IPS DF 4.7 (cell line): ENCODE data around the gene ZNF619.
"Not testable (repeated sequence)": the region's sequence is repeated elsewhere in the genome, so short reads cannot be mapped to it uniquely, and the experiment has no call there.

Experiments
- DNase-seq: peaks from one replicate; pipeline ENCODE4 v3.0.0-alpha.2; 2013; ENCODE audit warnings: low spot score; ENCODE audit errors: extremely low read depth

Gene ZNF619

DNA sequence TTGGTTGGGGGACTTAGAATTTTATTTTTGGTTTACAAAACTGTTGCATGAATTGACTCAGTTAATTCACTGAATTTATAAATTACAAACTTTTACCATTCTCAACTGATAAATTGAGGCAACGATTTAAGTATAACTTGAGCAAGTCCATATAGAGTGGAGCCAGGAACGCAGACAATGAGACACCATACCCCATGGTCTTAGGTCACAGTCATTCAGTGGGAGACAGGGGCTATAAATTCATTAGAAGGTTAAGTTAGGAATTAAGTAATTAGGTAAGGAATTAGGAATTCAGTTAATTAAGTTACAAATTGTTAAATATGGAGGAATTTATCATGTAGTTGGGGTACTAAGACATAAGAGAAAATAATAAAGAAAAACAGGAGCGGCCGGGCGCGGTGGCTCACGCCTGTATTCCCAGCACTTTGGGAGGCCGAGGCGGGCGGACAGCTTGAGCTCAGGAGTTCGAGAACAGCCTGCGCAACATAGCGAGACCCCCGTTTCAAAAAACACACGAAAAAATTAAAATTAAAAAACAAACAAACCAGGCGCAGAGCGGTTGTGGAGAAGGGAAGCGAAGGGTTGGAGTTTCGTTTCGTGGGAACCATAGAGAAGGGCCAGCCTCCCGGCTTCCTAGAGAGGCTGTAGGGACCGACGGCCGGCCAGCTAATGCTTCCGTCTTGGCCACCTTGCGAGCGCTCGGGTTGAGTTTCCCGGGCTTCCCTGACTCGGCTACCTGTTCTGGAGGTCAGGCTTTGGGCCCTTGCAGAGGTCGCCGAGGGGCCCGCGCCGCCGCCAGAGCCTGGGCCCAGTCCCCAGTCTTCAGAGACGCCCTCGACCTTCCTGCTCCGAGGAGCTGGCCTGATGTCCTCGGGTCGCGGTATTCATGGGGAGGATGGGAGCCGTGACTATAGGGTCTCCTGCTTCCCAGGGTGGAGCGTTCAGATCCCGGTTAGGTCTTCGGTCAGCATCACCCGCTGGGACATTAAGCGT lies at the start of gene ZNF619:
Gene ZNF619 (plus strand): TSS at position 645 of the 993 bp plus-strand sequence. CDS start 858 bp downstream, outside the sequence.
- no peak for DNase-seq

DNA sequence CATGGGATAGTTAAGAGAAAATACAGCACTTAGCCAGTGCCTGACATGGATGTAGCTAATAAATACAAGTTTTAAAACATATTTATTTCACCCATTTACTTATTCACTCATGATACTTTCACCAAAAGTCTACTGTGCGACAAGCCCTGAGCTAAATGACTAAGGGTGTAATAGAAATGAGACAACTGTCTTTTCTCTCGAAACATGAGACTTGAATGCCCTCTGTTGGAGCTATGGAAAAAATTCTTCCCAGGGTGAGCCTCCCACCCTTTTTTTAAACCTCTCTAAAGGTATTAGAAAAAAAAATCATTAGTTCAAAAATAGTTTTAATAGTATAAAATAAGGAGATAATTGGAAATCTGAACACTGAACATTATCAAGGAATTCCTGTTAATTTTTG lies 44.1 kb upstream of the ZNF619 start:
- no peak for DNase-seq

DNA sequence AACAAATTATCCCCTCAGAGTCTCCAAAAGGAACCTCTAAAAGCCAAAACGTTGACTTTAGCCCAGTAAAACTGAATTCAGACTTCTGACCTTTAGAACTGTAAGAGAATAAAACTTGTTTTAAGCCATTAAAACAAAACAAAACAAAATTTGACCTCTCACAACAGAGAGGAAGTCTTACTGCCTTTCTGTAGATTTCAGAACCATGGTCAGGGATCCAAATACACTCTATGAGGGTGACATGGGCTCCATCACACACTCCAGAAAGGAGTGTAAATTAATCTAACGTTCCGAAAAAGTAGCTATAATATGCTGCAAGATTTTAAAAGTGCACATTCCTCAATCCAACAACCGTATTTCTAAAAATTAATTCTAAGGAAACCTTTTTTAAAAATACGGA lies 39.0 kb upstream of the ZNF619 start:
- DNase-seq = no peak

DNA sequence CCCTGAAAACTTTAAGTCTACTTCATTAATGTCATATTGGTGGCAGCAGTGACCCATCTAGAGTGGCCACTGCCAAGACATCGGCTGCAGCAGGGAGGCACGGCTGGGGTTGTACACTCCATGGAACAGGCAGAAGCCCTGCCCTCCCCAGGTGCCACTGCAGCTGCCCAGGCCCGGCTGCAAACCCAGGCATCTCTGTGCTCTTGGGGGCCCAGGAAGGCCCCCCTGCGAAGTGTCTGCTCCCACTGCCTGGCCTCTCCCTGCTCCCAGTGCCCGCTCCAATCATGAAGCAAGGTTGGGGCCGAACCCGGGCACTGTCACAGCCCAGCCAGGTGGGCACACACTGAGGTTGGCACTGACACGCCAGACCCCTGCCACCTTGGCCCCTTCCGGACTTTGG lies 31.9 kb upstream of the ZNF619 start:
- no peak for DNase-seq

DNA sequence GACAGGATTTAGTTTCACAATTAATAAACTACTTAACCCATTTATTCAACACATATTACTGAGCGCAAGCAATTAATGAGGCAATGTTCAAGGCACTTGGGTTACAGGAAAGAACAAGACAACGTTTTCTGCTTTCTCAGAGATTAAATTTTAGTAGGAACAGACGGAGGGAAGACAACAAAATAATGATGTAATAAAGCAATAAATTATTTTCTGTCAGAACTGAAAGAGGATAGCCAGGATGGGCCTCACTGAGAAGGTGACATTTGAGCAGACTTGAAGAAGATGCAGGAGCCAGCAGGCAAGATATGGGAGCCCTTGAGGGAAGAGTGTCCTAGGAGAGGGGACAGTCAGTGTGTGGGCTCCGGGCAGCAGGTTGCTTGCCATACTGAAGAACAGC lies 31.0 kb upstream of the ZNF619 start:
- no peak for DNase-seq

DNA sequence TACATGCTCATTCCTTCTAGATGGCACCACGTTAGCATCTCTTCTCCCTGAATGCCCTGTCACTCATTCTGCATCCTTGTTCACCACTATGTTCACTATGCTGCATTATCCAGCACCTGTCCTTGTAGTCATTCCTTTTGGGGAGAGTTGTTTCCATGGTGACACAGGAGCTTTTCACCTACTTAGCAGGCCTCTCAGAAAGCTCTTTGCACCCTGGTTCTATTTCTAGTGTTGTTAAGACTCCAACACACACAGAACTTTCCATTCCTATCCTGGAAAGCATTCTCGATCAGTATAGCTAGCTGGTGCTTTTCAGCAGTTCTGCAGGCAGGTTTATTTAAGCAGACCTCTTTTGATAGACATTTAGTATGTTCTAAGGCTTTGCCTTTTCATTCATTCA lies 26.5 kb upstream of the ZNF619 start:
- no peak for DNase-seq

DNA sequence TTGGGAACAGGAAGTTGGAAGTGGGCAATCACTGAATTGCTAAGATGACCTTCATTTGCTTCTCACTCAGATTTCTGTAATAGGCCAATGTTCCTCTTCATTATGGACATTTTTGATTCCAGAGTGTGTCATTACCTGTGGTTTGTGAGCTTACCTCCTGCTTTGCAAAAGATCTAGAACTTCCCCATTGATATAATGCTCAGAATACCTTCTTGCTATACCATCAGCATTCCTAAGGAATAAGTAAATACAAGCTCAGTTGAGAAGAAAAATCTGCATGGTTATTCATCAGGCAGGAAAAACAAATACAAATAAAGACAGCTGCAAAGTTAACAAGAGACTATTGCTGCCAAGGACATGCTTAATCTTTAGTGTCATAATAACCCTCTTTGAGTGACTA lies 25.4 kb upstream of the ZNF619 start:
- DNase-seq = no peak

DNA sequence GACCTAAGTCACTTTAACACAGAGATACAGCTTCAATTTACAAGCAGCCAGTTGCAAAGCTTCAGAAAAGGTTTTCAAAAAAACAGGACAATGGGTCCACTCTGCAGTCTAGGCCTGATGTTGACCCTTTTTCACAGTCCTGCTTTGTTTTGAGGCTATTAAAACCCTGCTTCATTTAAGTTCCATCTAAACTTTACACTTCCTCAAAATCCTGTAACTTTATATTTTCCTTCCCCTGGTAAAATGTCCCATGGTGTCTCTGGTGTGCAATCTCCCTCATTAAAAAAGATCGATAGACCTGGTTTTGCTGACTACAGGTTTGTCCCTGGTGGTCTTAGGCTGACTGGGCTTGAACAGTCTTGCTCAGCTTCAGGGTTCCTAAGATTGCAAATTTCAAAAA lies 24.9 kb upstream of the ZNF619 start:
- no peak for DNase-seq

DNA sequence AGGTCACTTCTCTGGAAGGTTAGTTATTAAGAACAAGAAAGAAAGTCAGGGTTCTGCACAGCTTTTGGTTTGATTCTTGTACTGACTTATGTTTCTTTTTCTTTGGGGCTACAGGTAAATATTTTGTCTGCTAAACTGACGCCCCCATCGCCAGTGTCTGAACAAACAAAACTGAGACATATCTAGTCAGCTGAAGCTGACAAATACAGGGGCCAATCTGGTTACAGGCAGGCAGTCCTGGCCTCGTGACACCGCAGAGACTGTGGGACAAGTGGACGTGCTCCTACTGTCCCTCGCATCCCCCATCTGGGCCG lies 24.4 kb upstream of the ZNF619 start:
- no peak for DNase-seq

DNA sequence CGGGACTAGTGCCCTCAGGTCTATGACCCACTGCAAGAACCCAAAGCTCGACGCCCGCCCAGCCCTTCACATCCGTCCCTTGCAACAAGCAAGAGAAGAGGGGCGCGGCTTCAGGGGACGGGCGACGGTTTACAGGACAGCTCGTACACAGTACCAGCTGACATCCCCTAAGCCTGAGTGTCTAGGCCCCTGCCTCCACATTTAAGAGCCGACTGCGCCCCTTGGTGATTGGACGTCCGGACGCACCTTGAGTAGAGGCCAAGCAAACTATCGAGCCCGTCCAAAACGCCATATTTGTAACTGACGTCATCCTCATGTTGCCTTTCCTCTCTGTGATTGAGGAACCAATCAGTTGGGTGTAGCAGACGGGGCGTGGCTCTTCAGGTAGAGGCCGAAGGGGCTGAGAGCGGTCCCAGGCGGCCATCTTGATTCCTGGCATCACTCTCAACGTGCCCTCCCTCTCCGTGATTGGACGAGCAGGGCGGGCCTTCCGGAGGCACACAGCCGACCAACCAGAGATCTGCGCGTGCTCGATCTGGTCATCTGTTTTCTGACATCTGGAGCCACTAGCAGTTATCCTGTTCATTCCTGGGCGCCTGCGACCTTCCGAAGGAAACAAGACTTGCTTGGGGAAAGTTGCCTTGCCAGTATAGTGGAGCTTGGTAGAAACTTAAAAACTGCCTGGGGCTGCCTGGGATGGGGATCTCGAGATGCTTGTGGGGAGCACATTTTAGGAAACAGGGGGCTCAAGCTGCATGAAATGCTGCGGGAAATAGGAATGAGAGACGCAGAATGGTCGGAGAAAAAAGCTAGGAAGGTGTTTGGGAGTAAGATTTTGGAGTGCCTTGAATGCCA lies 23.8 kb upstream of the ZNF619 start:
- DNase-seq = peak; percentile 97

DNA sequence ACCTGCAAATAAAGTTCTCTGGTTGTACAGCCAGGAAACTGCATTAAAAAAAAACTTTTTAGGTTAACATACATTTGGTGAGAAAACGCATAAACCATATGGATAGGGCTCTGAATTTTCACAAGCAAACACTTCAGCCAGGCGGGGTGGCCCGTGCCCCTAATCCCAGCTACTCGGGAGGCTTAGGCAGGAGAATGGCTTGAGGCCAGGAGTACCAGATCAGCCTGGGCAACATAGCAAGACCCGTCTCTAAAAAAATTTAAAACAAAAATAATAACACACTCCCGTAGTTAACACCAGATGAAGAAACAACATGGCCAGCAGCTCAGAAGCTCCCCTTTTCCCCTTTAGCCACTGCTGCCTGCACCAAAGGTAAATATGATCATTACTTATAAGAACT lies 23.0 kb upstream of the ZNF619 start:
- DNase-seq = no peak

DNA sequence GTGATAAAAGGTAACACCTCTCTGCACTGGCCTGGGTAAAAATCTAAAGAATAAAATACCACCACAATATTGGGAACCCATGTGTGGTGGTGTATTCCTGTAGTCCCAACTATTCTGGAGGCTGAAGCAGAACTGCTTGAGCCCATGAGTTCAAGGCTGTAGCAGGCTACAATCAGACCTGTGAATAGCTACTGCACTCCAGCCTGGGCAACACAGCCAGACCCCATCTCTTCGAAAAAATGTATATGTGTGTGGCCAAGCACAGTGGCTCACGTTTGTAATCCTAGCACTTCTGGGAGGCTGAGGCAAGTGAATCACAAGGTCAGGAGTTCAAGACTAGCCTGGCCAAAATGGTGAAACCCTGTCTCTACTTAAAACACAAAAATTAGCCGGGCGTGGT lies 21.6 kb upstream of the ZNF619 start:
- DNase-seq = no peak

DNA sequence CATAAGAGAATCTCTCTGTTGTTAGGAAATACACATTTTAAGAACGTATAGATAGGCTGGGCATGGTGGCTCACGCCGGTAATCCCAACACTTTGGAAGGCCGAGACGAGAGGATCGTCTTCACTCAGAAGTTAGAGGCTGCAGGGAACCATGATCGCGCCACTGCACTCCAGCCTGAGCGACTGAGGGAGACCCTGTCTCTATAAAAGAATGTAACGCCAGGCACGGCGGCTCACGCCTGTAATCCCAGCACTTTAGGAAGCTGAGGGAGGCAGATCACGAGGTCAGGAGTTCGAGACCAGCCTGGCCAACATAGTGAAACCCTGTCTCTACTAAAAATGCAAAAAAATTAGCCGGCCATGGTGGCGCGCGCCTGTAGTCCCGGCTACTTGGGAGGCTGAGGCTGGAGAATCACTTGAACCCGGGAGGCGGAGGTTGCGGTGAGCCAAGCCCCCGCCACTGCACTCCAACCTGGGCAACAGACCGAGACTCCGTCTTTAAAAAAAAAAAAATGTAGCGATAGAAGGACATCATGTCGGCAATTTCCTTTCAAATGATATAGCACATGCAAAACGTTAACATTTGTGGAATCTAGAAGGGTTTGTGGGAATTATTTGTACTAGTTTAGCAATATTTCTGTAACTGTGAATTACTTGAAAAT lies 20.5 kb upstream of the ZNF619 start:
- DNase-seq = no peak

DNA sequence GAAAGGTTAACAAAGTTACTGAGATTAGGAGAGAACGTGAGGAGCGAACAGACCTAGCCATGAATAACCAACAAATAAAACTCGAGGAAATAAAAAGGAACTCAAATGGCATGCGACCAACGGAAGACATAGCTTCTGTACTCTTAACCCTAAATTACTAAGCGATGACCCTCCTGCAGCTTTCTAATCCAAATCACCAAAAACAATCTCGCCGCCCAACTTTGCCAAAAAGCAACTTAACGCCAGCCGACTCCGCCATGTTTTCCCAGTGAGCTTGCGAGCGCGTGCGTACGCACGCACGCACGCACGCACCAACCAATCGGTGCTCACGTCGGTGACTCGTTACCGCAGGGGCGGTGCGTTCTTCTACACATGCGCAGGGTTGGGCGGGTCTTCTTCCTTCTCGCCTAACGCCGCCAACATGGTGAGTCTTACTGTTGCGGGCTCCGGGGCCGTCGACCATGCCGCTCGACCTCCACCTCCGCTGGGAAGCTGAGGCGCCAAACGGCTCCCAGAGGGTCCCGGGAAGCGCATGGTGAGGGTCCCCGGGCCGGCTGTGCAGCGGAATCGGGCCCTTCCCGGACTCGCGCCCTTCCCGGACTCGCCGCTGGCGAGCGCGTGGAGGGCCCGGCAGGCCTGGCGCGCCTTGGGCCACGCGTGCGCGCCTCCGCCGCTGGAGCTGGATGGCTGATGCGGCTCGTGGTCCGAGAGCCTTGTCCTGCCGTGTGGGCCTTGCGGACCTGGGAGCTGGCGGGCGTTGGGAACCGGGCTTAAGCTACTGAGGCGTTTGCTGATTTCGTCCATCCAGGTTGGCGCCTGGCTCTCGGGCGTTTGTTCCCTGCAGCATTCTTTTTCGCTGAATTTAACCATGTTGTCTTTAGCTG lies 19.7 kb upstream of the ZNF619 start, which contains the start of gene RPL14:
Gene RPL14 (plus strand): TSS at position 400 of the 884 bp plus-strand sequence. CDS start 133 bp downstream, at position 533.
- peak; percentile 64 for DNase-seq

DNA sequence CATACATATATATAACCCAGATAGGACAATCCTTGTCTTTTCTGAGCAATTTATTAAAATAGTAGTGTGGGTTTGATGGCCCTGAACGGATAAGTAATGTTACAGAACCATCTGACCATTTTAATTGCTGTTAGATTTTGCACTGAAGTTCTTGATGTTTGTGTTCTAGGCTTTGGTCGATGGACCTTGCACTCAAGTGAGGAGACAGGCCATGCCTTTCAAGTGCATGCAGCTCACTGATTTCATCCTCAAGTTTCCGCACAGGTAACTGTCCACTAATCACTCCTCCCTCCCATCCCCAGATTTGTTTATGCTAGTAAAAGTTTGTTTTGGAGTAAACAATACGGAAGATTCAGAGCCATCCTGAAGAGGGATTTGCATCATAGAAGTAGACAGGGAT lies 18.4 kb upstream of the ZNF619 start:
- DNase-seq = no peak

DNA sequence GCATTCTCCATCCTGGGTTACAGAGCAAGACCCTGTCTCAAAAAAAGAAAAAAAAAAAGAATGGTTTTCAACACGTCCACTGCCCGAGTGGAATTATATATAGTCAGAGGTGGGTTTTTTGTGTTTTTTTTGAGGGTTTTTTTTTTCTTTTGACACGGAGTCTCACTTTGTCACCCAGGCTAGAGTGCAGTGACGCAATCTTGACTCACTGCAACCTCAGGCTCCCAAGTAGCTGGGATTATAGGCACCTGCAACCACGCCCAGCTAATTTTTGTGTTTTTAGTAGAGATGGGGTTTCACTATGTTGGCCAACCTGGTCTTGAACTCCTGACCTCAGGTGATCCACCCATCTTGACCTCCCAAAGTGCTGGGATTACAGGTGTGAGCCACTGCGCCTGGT lies 16.4 kb upstream of the ZNF619 start:
- not testable (repeated sequence) for DNase-seq

DNA sequence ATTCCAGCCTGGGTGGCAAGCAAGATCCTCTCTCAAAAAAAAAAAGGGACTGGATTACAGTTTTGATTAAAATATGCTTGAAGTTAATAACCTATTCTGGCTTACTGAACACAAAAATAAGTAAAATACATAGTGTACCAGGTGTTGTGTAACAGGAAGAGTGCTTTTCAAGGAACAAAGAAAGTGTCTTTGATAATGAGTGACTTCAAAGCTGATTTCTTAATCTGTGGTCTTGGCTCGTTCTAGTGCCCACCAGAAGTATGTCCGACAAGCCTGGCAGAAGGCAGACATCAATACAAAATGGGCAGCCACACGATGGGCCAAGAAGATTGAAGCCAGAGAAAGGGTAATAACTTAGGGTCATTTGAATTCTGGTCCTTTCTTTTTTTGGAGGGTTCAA lies 15.8 kb upstream of the ZNF619 start:
- DNase-seq = no peak

DNA sequence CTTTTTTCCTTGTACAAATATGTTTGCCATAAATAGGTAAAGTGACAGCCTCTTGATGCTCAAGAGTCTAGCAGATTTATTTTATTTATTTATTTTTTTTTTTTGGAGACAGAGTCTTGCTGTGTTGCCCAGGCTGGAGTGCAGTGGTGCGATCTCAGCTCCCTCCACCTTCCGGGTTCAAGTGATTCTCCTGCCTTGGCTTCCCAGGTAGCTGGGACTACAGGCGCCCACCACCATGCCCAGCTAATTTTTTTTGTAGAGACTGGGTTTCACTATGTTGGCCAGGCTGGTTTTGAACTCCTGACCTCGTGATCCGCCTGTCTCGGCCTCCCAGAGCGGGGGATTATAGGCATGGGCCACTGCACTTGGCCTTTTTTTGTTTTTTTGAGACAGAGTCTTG lies 14.1 kb upstream of the ZNF619 start:
- DNase-seq = not testable (repeated sequence)

DNA sequence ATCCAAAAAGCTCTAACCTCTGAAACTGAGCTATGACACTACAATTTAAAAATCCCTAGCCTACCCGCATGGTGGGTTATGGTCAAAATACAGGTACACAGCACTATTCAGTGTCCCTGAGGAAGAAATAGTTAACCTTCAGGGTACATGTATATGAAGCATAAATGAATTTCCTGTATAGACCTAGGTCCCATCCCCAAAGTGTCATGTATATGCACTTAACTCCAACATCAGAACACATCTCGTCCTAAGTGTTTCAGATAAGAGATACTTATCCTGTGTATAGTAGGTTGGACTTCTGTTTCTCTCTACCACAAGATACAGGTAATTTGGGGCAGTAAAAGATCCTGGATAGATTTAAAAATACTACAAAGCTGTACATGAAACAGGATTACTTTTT lies 13.3 kb upstream of the ZNF619 start:
- no peak for DNase-seq

DNA sequence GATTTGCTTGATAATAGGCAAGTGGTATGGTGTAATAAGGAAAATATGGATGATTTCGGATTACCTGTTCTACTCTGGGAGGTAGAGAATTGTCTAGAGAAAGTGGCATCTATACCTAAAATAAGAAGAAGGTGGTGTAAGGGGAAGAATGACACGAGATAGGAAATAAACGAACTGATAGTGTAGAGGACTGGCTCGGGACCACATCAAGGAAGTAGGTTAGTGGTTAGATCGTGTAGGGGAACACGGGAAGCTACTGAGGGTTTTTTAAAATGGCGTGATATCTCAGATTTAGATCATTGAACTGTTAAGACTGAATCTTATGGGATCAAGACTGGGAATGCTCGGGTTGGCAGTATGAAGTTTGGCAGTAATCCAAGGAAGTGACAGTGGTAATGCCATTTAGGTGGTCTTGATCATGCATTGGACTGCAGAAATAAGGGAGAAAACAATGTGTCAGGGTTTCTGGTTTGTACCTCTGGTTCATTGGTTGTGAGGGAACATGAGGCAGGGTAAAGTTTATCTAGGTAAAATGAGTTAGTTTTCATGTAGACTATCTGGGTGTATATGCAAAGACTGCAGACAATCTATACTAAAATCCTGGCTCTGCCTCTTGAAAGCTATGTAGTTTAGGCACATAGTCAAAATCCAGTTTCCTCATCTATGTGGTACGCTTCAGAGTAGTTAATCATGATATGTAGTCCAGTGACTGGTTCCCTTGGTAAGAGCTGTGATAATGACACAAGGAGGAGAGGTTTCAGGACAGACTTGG lies 12.4 kb upstream of the ZNF619 start:
- DNase-seq = no peak
